Measurements from ENCODE around the gene METAP1. TPM values are rescaled to one million over a fixed set of nuclear protein-coding genes. Genes with fewer than 3 reads are reported as not detected.

Gene METAP1
- total and polyA plus RNA-seq, 2 of the 8 experiments (the other 6 are each of a cell fraction or from before 2014, with no cell fraction given) = 50.6 to 85.2 TPM

GRCh38 chr4:98987720-98988119 lies 7.8 kb upstream of the METAP1 start:
- FAIRE-seq (no peak), DNase-seq (ENCODE audit: low read depth in 1 of 2, low spot score in 2 of 2) (no peak)
- Histone ChIP-seq H3K36me3 (ENCODE audit: control insufficient read depth in 2 of 4, insufficient read depth in 4 of 4, low read length in 3 of 4) (no peaks in the 10 kb centered on the region), H3K79me2 (ENCODE audit: control insufficient read depth in 1 of 2, insufficient read depth in 2 of 2, low read length in 2 of 2) (no peaks in the 10 kb centered on the region), H2BK20ac (ENCODE audit: low read length) (no peak overlapping the region), H2BK15ac (ENCODE audit: low read length) (no peak overlapping the region), H3K14ac (ENCODE audit: insufficient read length) (no peak overlapping the region), H3K27ac (ENCODE audit: low read depth, low read length) (no peak overlapping the region), H3K4me3 (ENCODE audit: extremely low read depth in 1 of 4, insufficient read depth in 2 of 4, low read depth in 3 of 4, low read length in 4 of 4) (no peak overlapping the region), H2AK5ac (ENCODE audit: low read depth, low read length) (no peak overlapping the region), H2BK120ac (replicated peaks; ENCODE audit: low read depth, low read length) (no peak overlapping the region), H3K27me3 (replicated peaks in 1 of 4; ENCODE audit: control insufficient read depth in 3 of 4, extremely low read depth in 1 of 4, insufficient read depth in 3 of 4, low read length in 3 of 4) (no peaks in the 10 kb centered on the region), H4K91ac (replicated peaks; ENCODE audit: insufficient read length, low read length) (no peak overlapping the region), H3K4ac (replicated peaks; ENCODE audit: insufficient read length, low read depth, low read length) (no peak overlapping the region), H2BK12ac (ENCODE audit: low read depth, low read length) (no peak overlapping the region), H3K4me2 (ENCODE audit: insufficient read depth in 1 of 2, low read depth in 2 of 2, low read length in 2 of 2) (no peak overlapping the region), H3K18ac (ENCODE audit: extremely low read depth, low read length) (no peak overlapping the region), H4K5ac (ENCODE audit: insufficient read length, low read depth, low read length) (no peak overlapping the region), H3K79me1 (ENCODE audit: low read depth, low read length) (no peaks in the 10 kb centered on the region), H3K23ac (ENCODE audit: insufficient read length) (no peak overlapping the region), H3K23me2 (ENCODE audit: low read depth, low read length) (0 out of 2 replicates have a peak, but pooled peaks cover 2% of the 10 kb centered on the region), H3K9ac (replicated peaks in 1 of 4; ENCODE audit: extremely low read depth in 1 of 4, low read depth in 3 of 4, low read length in 3 of 4) (no peak overlapping the region), H4K8ac (ENCODE audit: extremely low read depth, insufficient read depth, low read length) (no peak overlapping the region), H4K20me1 (replicated peaks in 1 of 2; ENCODE audit: control insufficient read depth in 1 of 2, insufficient read depth in 2 of 2, low read length in 2 of 2) (no peaks in the 10 kb centered on the region), H2AFZ (ENCODE audit: low read length) (no peak overlapping the region), H3K9me3 (ENCODE audit: insufficient read depth in 2 of 2, low read depth in 1 of 2, low read length in 1 of 2) (peaks cover 3 to 5% of the 10 kb centered on the region in 2 experiments; a peak in 2 of 4 replicates), H3K56ac (replicated peaks; ENCODE audit: insufficient read length, low read depth, low read length) (no peak overlapping the region), H2BK5ac (ENCODE audit: low read depth, low read length) (no peak overlapping the region), H3K4me1 (replicated peaks in 1 of 4; ENCODE audit: control insufficient read depth in 3 of 4, insufficient read depth in 4 of 4, low read length in 3 of 4) (no peaks in the 10 kb centered on the region; a peak in 1 of 7 replicates)
- 47% methylated on average over 2 of the region's 2 CpGs; no CpG with 5 or more reads in 1 of the 2 experiments for WGBS, 2 experiments (ENCODE audit: extremely low coverage in 1 of 2, insufficient coverage in 1 of 2, insufficient read length in 1 of 2, insufficient replicate concordance in 2 of 2, low coverage in 1 of 2, low lambda C conversion rate in 2 of 2, missing lambda C conversion rate in 1 of 2)
- POLR2A ChIA-PET (ENCODE audit: partially characterized antibody) = no interaction called here
- CTCF ChIA-PET (ENCODE audit: partially characterized antibody) = interaction anchor here (1.5 kb wide), 1 partner anchor 68 kb away, joined by 5 read pairs; no protein-coding TSS in a partner anchor
- TF ChIP-seq KDM1A (IDR thresholded peaks at IDR 0.05; ENCODE audit: borderline replicate concordance, low read length) (no peak), CHD2 (IDR thresholded peaks at IDR 0.05; ENCODE audit: low read length) (no peak), CHD1 (IDR thresholded peaks at IDR 0.05; ENCODE audit: low read depth, low read length) (no peak), POU5F1 (IDR thresholded peaks at IDR 0.05; ENCODE audit: low read depth, low read length) (no peak), EZH2 (IDR thresholded peaks at IDR 0.05; ENCODE audit: low read depth, low read length, severe bottlenecking) (no peak), RBBP5 (IDR thresholded peaks at IDR 0.05; ENCODE audit: borderline replicate concordance, low read depth, low read length) (no peak), RFX5 (IDR thresholded peaks at IDR 0.05; ENCODE audit: borderline replicate concordance, low read depth, low read length) (no peak), CTCF (IDR thresholded peaks at IDR 0.05; ENCODE audit: control extremely low read depth in 1 of 3, insufficient read depth in 1 of 3, low read depth in 1 of 3, low read length in 3 of 3) (no peak), CEBPB (IDR thresholded peaks at IDR 0.05; ENCODE audit: low read depth, low read length) (no peak), RNF2 (IDR thresholded peaks at IDR 0.05; ENCODE audit: borderline replicate concordance, low read depth, low read length, missing control alignments, poor library complexity, severe bottlenecking) (no peak), SUZ12 (IDR thresholded peaks at IDR 0.05; ENCODE audit: low read length) (no peak), RXRA (IDR thresholded peaks at IDR 0.05; ENCODE audit: insufficient read depth, low read depth, low read length) (no peak)
